ENCODE data around the gene NR1I2.

- TF ChIP-seq RAD21 (IDR thresholded peaks at IDR 0.05; ENCODE audit: low read depth) = no peak
- no peak for TF ChIP-seq POLR2AphosphoS5 (IDR thresholded peaks at IDR 0.05; ENCODE audit: low read depth, low read length)
- no peak for TF ChIP-seq CTCF (IDR thresholded peaks at IDR 0.05 in 2 of 3, conservative IDR thresholded peaks at IDR 0.05 in 1 of 3; ENCODE audit: borderline replicate concordance in 1 of 3, insufficient read depth in 1 of 3, low read depth in 2 of 3, low read length in 2 of 3)
- no peak for TF ChIP-seq POLR2A (IDR thresholded peaks at IDR 0.05; ENCODE audit: borderline replicate concordance, extremely low read depth, insufficient read depth, insufficient read length)
- no peak for TF ChIP-seq MAX (IDR thresholded peaks at IDR 0.05)
- TF ChIP-seq EGR1 (IDR thresholded peaks at IDR 0.05; ENCODE audit: low read depth) = no peak
- TF ChIP-seq REST (IDR thresholded peaks at IDR 0.05; ENCODE audit: low read depth) = no peak
- TF ChIP-seq CEBPB (IDR thresholded peaks at IDR 0.05; ENCODE audit: low read depth) = no peak
- no peak for TF ChIP-seq TCF7L2 (IDR thresholded peaks at IDR 0.05; ENCODE audit: borderline replicate concordance, extremely low read depth, insufficient read depth, insufficient read length)
- no peak for TF ChIP-seq ZNF274 (IDR thresholded peaks at IDR 0.05; ENCODE audit: low read depth, low read length)
- TF ChIP-seq ELF1 (IDR thresholded peaks at IDR 0.05; ENCODE audit: borderline replicate concordance, low read depth) = no peak
- no peak for TF ChIP-seq EZH2 (IDR thresholded peaks at IDR 0.05)
Measured at GRCh38 chr3:119786409-119786808, 4.5 kb downstream of the NR1I2 start.

Data from HCT116 (cell line).